ENCODE results near the gene QRFP. TPM values are rescaled to one million over a fixed set of nuclear protein-coding genes. Genes with fewer than 3 reads are reported as not detected.

The QRFP gene
- total RNA-seq, 1 experiment from 2014 or later = not detected

GRCh38 chr9:130923611-130924447 is 27.2 kb upstream of the QRFP start:
- Mint-ChIP-seq H3K36me3 (ENCODE audit: insufficient read depth, unreplicated experiment) (peaks cover 5% of the 10 kb centered on the region), H3K4me1 (ENCODE audit: low read depth, unreplicated experiment) (peaks cover 8% of the 10 kb centered on the region), H3K9me3 (ENCODE audit: low read depth, unreplicated experiment) (no peaks in the 10 kb centered on the region), H3K27me3 (ENCODE audit: unreplicated experiment) (peaks cover 23% of the 10 kb centered on the region), H3K4me3 (ENCODE audit: low read depth, unreplicated experiment) (no peak overlapping the region), H3K27ac (ENCODE audit: unreplicated experiment) (no peak overlapping the region)
- BruUV-seq (replicated peaks) = no TSS peak
- CTCF ChIA-PET = no interaction called here
- no peak for TF ChIP-seq CTCF (IDR thresholded peaks at IDR 0.05; ENCODE audit: unreplicated experiment)
- intact Hi-C loops (cut with micrococcal nuclease; ENCODE audit: unreplicated experiment) = no loop called here
- DNase-seq = no peak

DNA sequence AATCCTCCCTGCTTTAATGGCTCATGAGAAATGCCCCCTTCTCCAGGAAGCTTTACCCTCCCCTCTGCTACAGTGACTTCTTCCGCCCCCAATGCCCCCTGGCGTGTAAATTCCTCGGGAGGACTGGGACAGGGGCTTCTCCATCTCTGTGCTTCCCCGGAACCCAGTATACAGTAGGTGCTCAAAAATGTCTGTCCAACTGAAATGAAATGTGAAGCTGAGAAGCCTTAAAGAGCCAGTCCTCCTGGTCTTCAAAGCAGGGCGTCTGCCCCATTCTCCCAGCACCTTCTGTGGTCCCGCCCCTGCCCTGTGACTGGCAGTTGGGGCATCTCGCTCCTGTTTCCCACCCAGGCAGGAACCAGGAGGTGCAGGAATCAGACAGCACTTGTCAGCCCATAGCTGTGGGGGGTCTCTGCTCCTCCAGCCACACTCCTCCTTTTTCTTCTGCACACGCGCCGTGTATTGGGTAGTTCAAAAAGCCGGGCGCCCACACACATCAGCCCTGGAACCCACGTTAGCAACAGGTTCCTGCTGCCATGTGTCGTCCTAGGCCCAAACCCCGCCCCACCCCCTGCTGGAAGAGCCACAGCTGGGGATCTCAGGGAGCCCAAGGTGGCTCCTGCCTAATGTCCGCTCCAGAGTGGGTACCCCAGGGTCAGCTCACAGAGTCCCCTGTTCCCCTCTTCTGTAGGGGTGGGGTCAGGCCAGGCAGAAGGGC is 26.4 kb upstream of the QRFP start:
- Mint-ChIP-seq H3K27me3 (ENCODE audit: unreplicated experiment) (peaks cover 28% of the 10 kb centered on the region), H3K36me3 (ENCODE audit: insufficient read depth, unreplicated experiment) (peaks cover 2% of the 10 kb centered on the region), H3K4me3 (ENCODE audit: low read depth, unreplicated experiment) (no peak overlapping the region), H3K27ac (ENCODE audit: unreplicated experiment) (no peak overlapping the region), H3K4me1 (ENCODE audit: low read depth, unreplicated experiment) (peaks cover 4% of the 10 kb centered on the region), H3K9me3 (ENCODE audit: low read depth, unreplicated experiment) (no peaks in the 10 kb centered on the region)
- intact Hi-C loops (cut with micrococcal nuclease; ENCODE audit: unreplicated experiment) = no loop called here
- no peak for DNase-seq
- TF ChIP-seq CTCF (IDR thresholded peaks at IDR 0.05; ENCODE audit: unreplicated experiment) = no peak
- CTCF ChIA-PET = interaction anchor here (0.6 kb wide), 1 partner anchor 87 kb away, joined by 4 read pairs; no protein-coding TSS in a partner anchor
- BruUV-seq (replicated peaks) = no TSS peak

DNA sequence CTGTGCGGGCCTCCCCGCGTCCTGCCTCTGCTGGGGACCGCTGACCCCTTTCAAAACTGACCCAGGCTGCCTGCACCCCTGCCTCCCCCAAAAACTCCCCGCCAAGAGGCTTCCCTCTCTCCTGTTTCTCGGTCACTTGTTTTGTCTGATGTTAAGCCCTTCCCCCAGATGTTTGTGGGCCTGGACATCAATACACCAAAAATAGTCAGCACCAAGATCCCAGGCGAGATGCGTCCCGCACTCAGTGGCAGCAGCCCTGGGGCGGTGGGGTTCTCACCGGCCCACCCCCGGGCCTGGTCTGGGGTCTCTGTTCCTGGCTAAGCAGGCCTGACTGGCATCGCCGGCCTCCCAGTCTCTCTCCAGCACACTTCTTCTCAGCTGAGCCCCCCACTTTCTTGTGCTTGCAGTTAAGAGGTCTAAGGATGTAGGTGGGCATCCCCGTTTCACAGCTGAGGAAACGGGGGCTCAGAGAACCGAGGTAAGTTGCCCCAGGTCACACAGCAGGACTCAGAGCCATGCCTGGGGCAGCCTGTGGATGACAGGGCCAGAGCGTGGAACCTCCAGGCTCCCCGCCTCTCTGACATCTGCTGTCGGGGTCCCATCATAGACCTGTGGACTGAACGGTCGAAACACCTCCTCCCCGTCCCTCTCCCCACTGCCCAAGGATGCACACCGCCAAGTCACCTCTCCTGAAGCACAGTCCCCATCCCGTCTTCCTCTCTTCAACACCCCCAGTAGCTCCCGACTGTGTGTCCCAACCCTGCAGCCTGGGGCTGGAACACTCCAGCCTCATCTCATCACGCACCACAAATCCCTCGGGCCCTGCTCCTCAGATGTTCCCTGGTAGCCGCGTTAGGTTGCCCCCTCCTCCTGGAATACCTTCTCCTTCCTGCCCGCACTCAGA is 25.6 kb upstream of the QRFP start:
- Mint-ChIP-seq H3K27ac (ENCODE audit: unreplicated experiment) (no peak overlapping the region), H3K4me1 (ENCODE audit: low read depth, unreplicated experiment) (no peaks in the 10 kb centered on the region), H3K27me3 (ENCODE audit: unreplicated experiment) (peaks cover 36% of the 10 kb centered on the region), H3K9me3 (ENCODE audit: low read depth, unreplicated experiment) (no peaks in the 10 kb centered on the region), H3K4me3 (ENCODE audit: low read depth, unreplicated experiment) (no peak overlapping the region), H3K36me3 (ENCODE audit: insufficient read depth, unreplicated experiment) (no peaks in the 10 kb centered on the region)
- TF ChIP-seq CTCF (IDR thresholded peaks at IDR 0.05; ENCODE audit: unreplicated experiment) = no peak
- CTCF ChIA-PET = no interaction called here
- no peak for DNase-seq
- intact Hi-C loops (cut with micrococcal nuclease; ENCODE audit: unreplicated experiment) = no loop called here
- no TSS peak for BruUV-seq (replicated peaks)

- no TSS peak for BruUV-seq (replicated peaks)
- DNase-seq = no peak
- H3K36me3 Mint-ChIP-seq (ENCODE audit: insufficient read depth, unreplicated experiment) = no peaks in the 10 kb centered on the region
- no peaks in the 10 kb centered on the region for H3K9me3 Mint-ChIP-seq (ENCODE audit: low read depth, unreplicated experiment)
- CTCF ChIA-PET = no interaction called here
- intact Hi-C loops (cut with micrococcal nuclease; ENCODE audit: unreplicated experiment) = no loop called here
- H3K27ac Mint-ChIP-seq (ENCODE audit: unreplicated experiment) = no peak overlapping the region
- H3K4me1 Mint-ChIP-seq (ENCODE audit: low read depth, unreplicated experiment) = no peaks in the 10 kb centered on the region
- no peak overlapping the region for H3K4me3 Mint-ChIP-seq (ENCODE audit: low read depth, unreplicated experiment)
- peaks cover 44% of the 10 kb centered on the region for H3K27me3 Mint-ChIP-seq (ENCODE audit: unreplicated experiment)
- no peak for TF ChIP-seq CTCF (IDR thresholded peaks at IDR 0.05; ENCODE audit: unreplicated experiment)
Observed at GRCh38 chr9:130921300-130921988, 24.8 kb upstream of the QRFP start.
